ENCODE measurements around the gene ERCC8. TPM values are rescaled to one million over a fixed set of nuclear protein-coding genes. Genes with fewer than 3 reads are reported as not detected.

The ERCC8 gene
- total and polyA plus RNA-seq, 9 of the 15 experiments (the other 6 are each of a cell fraction or from before 2014, with no cell fraction given) = 10.1 to 41.8 (median 24.4) TPM

- TF ChIP-seq ZNF407 (IDR thresholded peaks at IDR 0.05; ENCODE audit: low read depth) = no peak
- no peak for TF ChIP-seq USF2 (CRISPR knock-in tag; IDR thresholded peaks at IDR 0.05)
- TF ChIP-seq ZNF717 (CRISPR knock-in tag; IDR thresholded peaks at IDR 0.05) = no peak
- no peak for TF ChIP-seq THAP7 (CRISPR knock-in tag; IDR thresholded peaks at IDR 0.05)
- TF ChIP-seq ARID4B (CRISPR knock-in tag; IDR thresholded peaks at IDR 0.05) = no peak
- no peak for TF ChIP-seq RBM17 (IDR thresholded peaks at IDR 0.05; ENCODE audit: borderline replicate concordance, low read depth, low read length)
- no peak for TF ChIP-seq IRF9 (tag; IDR thresholded peaks at IDR 0.05)
- no peak for TF ChIP-seq CHD2 (IDR thresholded peaks at IDR 0.05; ENCODE audit: low read depth, low read length)
- TF ChIP-seq TFAP4 (CRISPR knock-in tag; IDR thresholded peaks at IDR 0.05; ENCODE audit: borderline replicate concordance) = peak; percentile 55
Observed at GRCh38 chr5:60977956-60978737, 33.3 kb upstream of the ERCC8 start (continued).

All from K562 (cell line).